Neutrophil (primary cell): ENCODE results near the gene PHF24.

Experiments used
- H3K27ac ChIP-seq: fragments of 200-600 bp; sonication (generic); 2 replicates; pipeline ENCODE4 v1.5.1; 2016; ENCODE audit warnings: mild to moderate bottlenecking, moderate library complexity
- H3K27me3 ChIP-seq: fragments of 200-600 bp; sonication (generic); 2 replicates; pipeline ENCODE4 v1.6.0; 2016; ENCODE audit warnings: mild to moderate bottlenecking
- H3K36me3 ChIP-seq: fragments of 200-600 bp; sonication (generic); 2 replicates; pipeline ENCODE4 v1.5.1; 2017
- H3K4me1 ChIP-seq, 2 experiments: fragments of 200-600 bp in 1 of 2; sonication (generic) in 1 of 2; 1 replicate in 1 of 2; 2 replicates in 1 of 2; pipeline versions ENCODE4 v1.5.1 to v1.6.1; 2013 to 2016; ENCODE audit warnings: low read depth in 1 of 2, low read length in 1 of 2, mild to moderate bottlenecking in 1 of 2, moderate library complexity in 1 of 2; ENCODE audit not compliant: control insufficient read depth in 1 of 2, insufficient read depth in 1 of 2
- H3K4me3 ChIP-seq, 2 experiments: fragments of 200-600 bp in 1 of 2; sonication (generic) in 1 of 2; 1 replicate in 1 of 2; 2 replicates in 1 of 2; pipeline ENCODE4 v1.5.1; 2013 to 2016; ENCODE audit warnings: low read depth in 1 of 2, low read length in 1 of 2, mild to moderate bottlenecking in 1 of 2, moderate library complexity in 1 of 2
- H3K9me3 ChIP-seq: fragments of 200-600 bp; sonication (generic); 2 replicates; pipeline ENCODE4 v1.5.1; 2016
- CTCF ChIP-seq: fragments of 200-600 bp; sonication (generic); IDR thresholded peaks from 2 replicates; pipeline ENCODE4 v1.5.1; 2016; ENCODE audit warnings: antibody characterized with exemption

PHF24 gene

GRCh38 chr9:34961574-34962490, 3.7 kb downstream of the PHF24 start:
- no peak for TF ChIP-seq CTCF
- peaks cover 6 to 10% of the 10 kb centered on the region in 2 experiments for H3K4me1 ChIP-seq
- H3K27me3 ChIP-seq = peaks cover 99% of the 10 kb centered on the region
- no peak overlapping the region for H3K27ac ChIP-seq
- H3K36me3 ChIP-seq = no peaks in the 10 kb centered on the region
- no peak overlapping the region for H3K4me3 ChIP-seq
- no peaks in the 10 kb centered on the region for H3K9me3 ChIP-seq

GRCh38 chr9:34962546-34962945, 4.5 kb downstream of the PHF24 start:
- no peak for TF ChIP-seq CTCF
- peaks cover 99% of the 10 kb centered on the region for H3K27me3 ChIP-seq
- H3K4me1 ChIP-seq = peaks cover 4 to 6% of the 10 kb centered on the region in 2 experiments
- H3K27ac ChIP-seq = no peak overlapping the region
- H3K4me3 ChIP-seq = no peak overlapping the region
- H3K36me3 ChIP-seq = no peaks in the 10 kb centered on the region
- H3K9me3 ChIP-seq = no peaks in the 10 kb centered on the region

GRCh38 chr9:34963552-34963951, 5.5 kb downstream of the PHF24 start:
- Histone ChIP-seq H3K9me3 (no peaks in the 10 kb centered on the region), H3K4me3 (no peak overlapping the region), H3K36me3 (no peaks in the 10 kb centered on the region), H3K4me1 (peaks cover under 1 to 3% of the 10 kb centered on the region in 2 experiments), H3K27ac (no peak overlapping the region), H3K27me3 (peaks cover 96% of the 10 kb centered on the region)
- no peak for TF ChIP-seq CTCF

- Histone ChIP-seq H3K36me3 (no peaks in the 10 kb centered on the region), H3K9me3 (no peaks in the 10 kb centered on the region), H3K4me1 (peaks cover 0 to 3% of the 10 kb centered on the region in 2 experiments), H3K27me3 (peaks cover 87% of the 10 kb centered on the region), H3K27ac (no peak overlapping the region), H3K4me3 (no peak overlapping the region)
- no peak for TF ChIP-seq CTCF
Observed at GRCh38 chr9:34964458-34964857, 6.4 kb downstream of the PHF24 start.

GRCh38 chr9:34971146-34971811, 13.2 kb downstream of the PHF24 start:
- peaks cover 19% of the 10 kb centered on the region for H3K27me3 ChIP-seq
- no peak for TF ChIP-seq CTCF
- H3K9me3 ChIP-seq = no peaks in the 10 kb centered on the region
- no peak overlapping the region for H3K27ac ChIP-seq
- H3K36me3 ChIP-seq = no peaks in the 10 kb centered on the region
- no peak overlapping the region for H3K4me3 ChIP-seq
- H3K4me1 ChIP-seq = no peaks in the 10 kb centered on the region
